ENCODE measurements around the gene MTMR3. TPM values are rescaled to one million over a fixed set of nuclear protein-coding genes. Genes with fewer than 3 reads are reported as not detected.

The MTMR3 gene
- total RNA-seq, 1 donor, result 36.9 TPM

DNA sequence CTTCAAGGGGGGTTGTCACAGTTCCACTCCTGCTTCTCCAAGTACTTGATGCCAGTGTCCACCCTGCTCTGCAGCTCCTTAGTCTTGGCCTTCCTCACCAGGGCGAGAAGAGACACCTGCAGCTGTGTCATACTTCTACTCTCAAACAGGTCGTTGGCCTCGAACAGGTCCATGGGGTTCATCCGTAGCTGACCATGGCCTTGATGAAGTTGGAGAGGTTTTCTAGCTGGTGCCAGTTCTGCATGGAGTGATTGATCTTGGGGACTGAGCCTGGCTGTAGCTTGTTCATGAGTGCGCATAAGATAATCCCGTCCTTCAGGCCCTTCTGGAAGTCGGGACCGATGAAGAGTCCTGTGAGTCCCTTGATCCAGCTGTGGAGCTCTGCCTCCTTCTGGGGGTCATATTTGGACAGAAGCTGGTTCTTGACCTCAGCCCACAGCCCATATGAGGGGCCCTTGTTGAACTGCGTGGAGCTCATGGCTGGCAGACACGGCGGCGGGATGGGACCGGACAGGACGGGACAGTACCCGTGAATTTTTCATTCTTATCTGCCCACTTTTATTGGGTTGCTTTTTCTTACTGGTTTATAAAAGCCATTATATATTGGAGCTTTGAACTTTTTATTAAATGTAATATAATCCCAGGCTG, 163.9 kb downstream of the MTMR3 start:
- Histone ChIP-seq H3K4me1 (ENCODE audit: insufficient read depth, low read length) (peaks cover 15% of the 10 kb centered on the region), H3K4me2 (ENCODE audit: insufficient read depth, low read length) (no peak overlapping the region), H3K27me3 (ENCODE audit: insufficient read depth, low read length) (no peaks in the 10 kb centered on the region), H4K20me1 (ENCODE audit: insufficient read depth, low read length) (no peaks in the 10 kb centered on the region), H3K36me3 (ENCODE audit: insufficient read depth, low read length) (no peaks in the 10 kb centered on the region), H2AFZ (ENCODE audit: low read length) (no peak overlapping the region), H3K79me2 (ENCODE audit: insufficient read depth, low read length) (no peaks in the 10 kb centered on the region), H3K9me3 (ENCODE audit: low read depth, low read length) (no peaks in the 10 kb centered on the region), H3K27ac (ENCODE audit: low read depth, low read length) (no peak overlapping the region), H3K4me3 (ENCODE audit: insufficient read depth, low read length) (no peak overlapping the region)
- DNase-seq (ENCODE audit: insufficient read length, low spot score, missing footprints), result no peak
- TF ChIP-seq, protein P1, sequence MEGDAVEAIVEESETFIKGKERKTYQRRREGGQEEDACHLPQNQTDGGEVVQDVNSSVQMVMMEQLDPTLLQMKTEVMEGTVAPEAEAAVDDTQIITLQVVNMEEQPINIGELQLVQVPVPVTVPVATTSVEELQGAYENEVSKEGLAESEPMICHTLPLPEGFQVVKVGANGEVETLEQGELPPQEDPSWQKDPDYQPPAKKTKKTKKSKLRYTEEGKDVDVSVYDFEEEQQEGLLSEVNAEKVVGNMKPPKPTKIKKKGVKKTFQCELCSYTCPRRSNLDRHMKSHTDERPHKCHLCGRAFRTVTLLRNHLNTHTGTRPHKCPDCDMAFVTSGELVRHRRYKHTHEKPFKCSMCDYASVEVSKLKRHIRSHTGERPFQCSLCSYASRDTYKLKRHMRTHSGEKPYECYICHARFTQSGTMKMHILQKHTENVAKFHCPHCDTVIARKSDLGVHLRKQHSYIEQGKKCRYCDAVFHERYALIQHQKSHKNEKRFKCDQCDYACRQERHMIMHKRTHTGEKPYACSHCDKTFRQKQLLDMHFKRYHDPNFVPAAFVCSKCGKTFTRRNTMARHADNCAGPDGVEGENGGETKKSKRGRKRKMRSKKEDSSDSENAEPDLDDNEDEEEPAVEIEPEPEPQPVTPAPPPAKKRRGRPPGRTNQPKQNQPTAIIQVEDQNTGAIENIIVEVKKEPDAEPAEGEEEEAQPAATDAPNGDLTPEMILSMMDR (IDR thresholded peaks at IDR 0.05; ENCODE audit: extremely low read depth, low read depth, low read length), result no peak

DNA sequence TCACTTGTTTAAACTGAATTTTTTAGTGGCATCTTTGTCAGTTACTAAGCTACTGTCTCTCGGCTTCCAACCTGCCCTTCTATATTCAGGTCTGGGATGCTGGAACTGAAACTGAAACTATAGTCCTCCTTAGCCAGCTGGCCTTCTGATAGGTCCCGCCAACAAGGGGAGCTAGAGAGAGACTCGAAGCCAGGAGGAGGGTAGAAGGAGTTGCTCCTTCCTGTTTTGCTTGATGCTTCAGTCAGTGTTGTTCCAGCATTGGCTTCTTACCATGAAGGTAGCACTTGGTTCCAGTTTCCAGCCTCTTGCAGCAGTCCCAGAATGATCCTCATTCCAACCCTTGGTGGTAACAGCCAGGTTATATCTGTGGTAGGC, 164.4 kb downstream of the MTMR3 start:
- peak; percentile 65 for DNase-seq (ENCODE audit: insufficient read length, low spot score, missing footprints)
- Histone ChIP-seq H3K9me3 (ENCODE audit: low read depth, low read length) (no peaks in the 10 kb centered on the region), H4K20me1 (ENCODE audit: insufficient read depth, low read length) (no peaks in the 10 kb centered on the region), H2AFZ (ENCODE audit: low read length) (no peak overlapping the region), H3K36me3 (ENCODE audit: insufficient read depth, low read length) (no peaks in the 10 kb centered on the region), H3K27me3 (ENCODE audit: insufficient read depth, low read length) (no peaks in the 10 kb centered on the region), H3K4me3 (ENCODE audit: insufficient read depth, low read length) (no peak overlapping the region), H3K27ac (ENCODE audit: low read depth, low read length) (no peak overlapping the region), H3K4me1 (ENCODE audit: insufficient read depth, low read length) (peaks cover 15% of the 10 kb centered on the region), H3K4me2 (ENCODE audit: insufficient read depth, low read length) (no peak overlapping the region), H3K79me2 (ENCODE audit: insufficient read depth, low read length) (no peaks in the 10 kb centered on the region)
- TF ChIP-seq, protein P1 (IDR thresholded peaks at IDR 0.05; ENCODE audit: extremely low read depth, low read depth, low read length), result no peak

DNA sequence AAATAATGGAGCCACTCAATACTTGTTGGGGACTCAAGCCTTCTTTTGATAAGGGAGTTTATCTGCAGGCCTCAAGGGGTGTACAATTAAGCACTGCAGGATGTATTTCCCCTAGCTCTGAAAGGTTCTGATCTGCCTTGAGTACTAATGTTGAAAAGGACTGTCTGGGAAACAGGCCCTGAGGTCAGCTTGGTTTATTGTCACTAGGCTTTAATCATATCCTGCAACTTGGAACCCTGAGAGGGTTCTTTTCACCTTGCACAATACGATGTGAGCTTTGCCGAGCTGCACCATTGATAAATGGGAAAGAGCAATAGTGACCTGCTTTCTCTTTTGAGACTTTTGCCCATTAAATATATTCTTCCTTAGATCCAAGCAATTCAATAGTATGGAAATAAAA, 165.7 kb downstream of the MTMR3 start:
- Histone ChIP-seq H2AFZ (ENCODE audit: low read length) (no peak overlapping the region), H3K27ac (ENCODE audit: low read depth, low read length) (no peak overlapping the region), H3K27me3 (ENCODE audit: insufficient read depth, low read length) (no peaks in the 10 kb centered on the region), H3K4me3 (ENCODE audit: insufficient read depth, low read length) (no peak overlapping the region), H3K36me3 (ENCODE audit: insufficient read depth, low read length) (no peaks in the 10 kb centered on the region), H3K9me3 (ENCODE audit: low read depth, low read length) (no peaks in the 10 kb centered on the region), H4K20me1 (ENCODE audit: insufficient read depth, low read length) (no peaks in the 10 kb centered on the region), H3K79me2 (ENCODE audit: insufficient read depth, low read length) (no peaks in the 10 kb centered on the region), H3K4me1 (ENCODE audit: insufficient read depth, low read length) (peaks cover 13% of the 10 kb centered on the region), H3K4me2 (ENCODE audit: insufficient read depth, low read length) (no peak overlapping the region)
- no peak for DNase-seq (ENCODE audit: insufficient read length, low spot score, missing footprints)
- TF ChIP-seq, protein P1 (IDR thresholded peaks at IDR 0.05; ENCODE audit: extremely low read depth, low read depth, low read length), result no peak

DNA sequence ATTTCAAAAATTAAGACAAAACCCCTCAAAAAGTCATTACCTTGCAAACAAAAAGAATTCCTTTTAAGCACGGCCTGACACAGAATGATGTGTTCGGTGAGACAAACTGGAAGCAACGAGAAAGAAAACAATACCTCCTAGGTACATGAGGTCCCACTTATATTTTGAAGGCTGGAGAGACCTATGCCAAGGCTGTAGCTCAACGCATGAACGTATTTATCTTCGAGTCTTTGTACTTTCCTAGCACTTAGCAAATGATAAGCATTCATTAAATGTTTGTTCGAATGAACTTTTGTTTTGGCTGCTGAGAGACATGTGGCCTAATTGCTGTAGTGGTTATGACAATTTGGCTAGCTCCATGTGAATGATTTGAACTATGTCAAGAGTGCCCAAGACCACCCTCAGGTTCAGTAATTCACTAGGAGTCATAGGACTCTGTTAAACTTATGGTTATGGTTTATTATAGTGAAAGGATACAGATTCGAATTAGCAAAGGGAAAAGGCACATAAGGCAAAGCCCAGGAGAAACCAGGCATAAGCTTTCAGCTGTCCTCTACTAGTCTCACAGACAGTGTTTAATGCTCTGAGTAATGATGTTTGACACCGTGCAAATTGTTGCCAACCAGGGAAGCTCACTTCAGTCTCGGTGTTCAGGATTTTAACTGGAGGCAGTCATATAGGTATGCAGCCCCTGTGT, 171.2 kb downstream of the MTMR3 start:
- Histone ChIP-seq H3K79me2 (ENCODE audit: insufficient read depth, low read length) (no peaks in the 10 kb centered on the region), H3K27me3 (ENCODE audit: insufficient read depth, low read length) (no peaks in the 10 kb centered on the region), H3K9me3 (ENCODE audit: low read depth, low read length) (no peaks in the 10 kb centered on the region), H3K36me3 (ENCODE audit: insufficient read depth, low read length) (no peaks in the 10 kb centered on the region), H3K4me3 (ENCODE audit: insufficient read depth, low read length) (no peak overlapping the region), H2AFZ (ENCODE audit: low read length) (no peak overlapping the region), H4K20me1 (ENCODE audit: insufficient read depth, low read length) (no peaks in the 10 kb centered on the region), H3K4me1 (ENCODE audit: insufficient read depth, low read length) (no peaks in the 10 kb centered on the region), H3K4me2 (ENCODE audit: insufficient read depth, low read length) (no peak overlapping the region), H3K27ac (ENCODE audit: low read depth, low read length) (no peak overlapping the region)
- DNase-seq (ENCODE audit: insufficient read length, low spot score, missing footprints), result no peak
- TF ChIP-seq, protein P1 (IDR thresholded peaks at IDR 0.05; ENCODE audit: extremely low read depth, low read depth, low read length), result no peak

Data from osteoblast (primary cell).